Spleen (tissue), 11 donors: Measurements from ENCODE around the gene TRPT1. TPM values are rescaled to one million over a fixed set of nuclear protein-coding genes. Genes with fewer than 3 reads are reported as not detected.
A peak's percentile ranks its signal among the peaks of the same experiment; 100 is the strongest.

ENCODE experiments used
- DNase-seq: peaks from one replicate; pipeline ENCODE4 v3.0.0-alpha.2; 2020
- H3K27ac ChIP-seq, 8 donors: fragments of 200-600 bp; sonication (generic) in 7 of 8; 1 replicate in 4 of 8; 2 replicates in 4 of 8; pipeline versions ENCODE4 v1.5.0 to v1.8.0; 2016 to 2021; ENCODE audit warnings: inconsistent platforms in 4 of 8, mild to moderate bottlenecking in 4 of 8, moderate library complexity in 1 of 8
- H3K27me3 ChIP-seq, 7 donors: fragments of 200-600 bp; sonication (generic) in 6 of 7; replicated peaks in 1 of 7; 1 replicate in 4 of 7; 2 replicates in 3 of 7; pipeline versions ENCODE4 v1.5.0 to v1.8.0; 2016 to 2021; ENCODE audit warnings: inconsistent platforms in 3 of 7, mild to moderate bottlenecking in 1 of 7
- H3K36me3 ChIP-seq, 6 donors: fragments of 200-600 bp; sonication (generic) in 5 of 6; 1 replicate in 4 of 6; 2 replicates in 2 of 6; pipeline versions ENCODE4 v1.5.0 to v1.8.0; 2016 to 2021; ENCODE audit warnings: inconsistent platforms in 2 of 6
- H3K4me1 ChIP-seq, 6 donors: fragments of 200-600 bp; sonication (generic) in 5 of 6; 1 replicate in 3 of 6; 2 replicates in 3 of 6; pipeline versions ENCODE4 v1.5.0 to v1.8.0; 2016 to 2021; ENCODE audit warnings: inconsistent platforms in 3 of 6
- H3K4me3 ChIP-seq, 8 donors: fragments of 200-600 bp; sonication (generic) in 7 of 8; 1 replicate in 4 of 8; 2 replicates in 4 of 8; pipeline versions ENCODE4 v1.5.0 to v1.8.0; 2016 to 2021; ENCODE audit warnings: inconsistent platforms in 4 of 8, mild to moderate bottlenecking in 4 of 8, moderate library complexity in 2 of 8
- H3K9me3 ChIP-seq, 8 donors: fragments of 200-600 bp; sonication (generic) in 7 of 8; 1 replicate in 4 of 8; 2 replicates in 4 of 8; pipeline versions ENCODE4 v1.5.0 to v1.8.0; 2016 to 2021; ENCODE audit warnings: inconsistent platforms in 4 of 8
- POLR2A ChIP-seq, 3 donors: fragments of 450-650 bp; IDR thresholded peaks; one replicate each; pipeline ENCODE4 v1.5.1; 2017; ENCODE audit warnings: antibody characterized with exemption in 3 of 3, mild to moderate bottlenecking in 1 of 3
- POLR2AphosphoS5 ChIP-seq, 3 donors: sonication (generic); formaldehyde crosslinking; IDR thresholded peaks; one replicate each; pipeline ENCODE4 v1.5.1; 2017; ENCODE audit warnings: antibody characterized with exemption in 3 of 3
- WGBS, 5 donors: extraction: QIAGEN DNeasy Blood & Tissue Kit in 3 of 5; methylation state at CpG; one replicate each; pipeline versions ENCODE4 v1.1.5 to v1.1.7; 2013 to 2018; 5-methylcytosine and 5-hydroxymethylcytosine counted together
- intact Hi-C: fragments of 100-400 bp; cut with DNase I; formaldehyde crosslinking; loops from one replicate; pipeline ENCODE4 v1.15.0; 2023; ENCODE audit warnings: low total_unique reads
- polyA plus RNA-seq, 3 donors: library from polyadenylated mRNA; stranded (reverse); fragments of 200-250 nt; gene quantifications; one replicate each; pipeline ENCODE4 v1.2.1, GENCODE V29; 2013
- total RNA-seq, 7 donors: library from RNA; depleted of rRNA in 3 of 7; stranded (reverse); fragments of >200 nt in 3 of 7; fragmentation: NEBNext Ultra II Directional in 4 of 7; extraction: Animal tissue kit (Norgen Biotek cat#: 25700) in 4 of 7; gene quantifications; one replicate each; pipeline versions ENCODE4 v1.1.0 to v1.2.1, GENCODE V29; 2016 to 2021
- TF ChIP-seq, protein P1 (sequence below), 11 experiments: fragments of 200-600 bp in 7 of 11; fragments of 450-650 bp in 4 of 11; sonication (generic) in 4 of 11; IDR thresholded peaks in 8 of 11; conservative IDR thresholded peaks in 3 of 11; 1 replicate in 7 of 11; 2 replicates in 4 of 11; pipeline versions ENCODE4 v1.4.0 to v1.8.0; 2016 to 2021; ENCODE audit warnings: antibody characterized with exemption in 11 of 11, inconsistent platforms in 4 of 11, mild to moderate bottlenecking in 1 of 11
- donor health status: healthy with polysubstance abuse.
- donor health status: DM: no; HTN: no; CAD: no; lungs with moderate emphysema.
- donor health status: DM: no; HTN: no; CAD: no.
- donor health status: Bipolar disorder and iron deficiency.
- donor health status: healthy.
- donor health status: DM: no; HTN: no; CAD: no.
- donor health status: DM: yes; HTN: yes; CAD: no.

TRPT1 gene
- total and polyA plus RNA-seq, 10 donors = 34.2 to 74.0 (median 46.4) TPM

DNA sequence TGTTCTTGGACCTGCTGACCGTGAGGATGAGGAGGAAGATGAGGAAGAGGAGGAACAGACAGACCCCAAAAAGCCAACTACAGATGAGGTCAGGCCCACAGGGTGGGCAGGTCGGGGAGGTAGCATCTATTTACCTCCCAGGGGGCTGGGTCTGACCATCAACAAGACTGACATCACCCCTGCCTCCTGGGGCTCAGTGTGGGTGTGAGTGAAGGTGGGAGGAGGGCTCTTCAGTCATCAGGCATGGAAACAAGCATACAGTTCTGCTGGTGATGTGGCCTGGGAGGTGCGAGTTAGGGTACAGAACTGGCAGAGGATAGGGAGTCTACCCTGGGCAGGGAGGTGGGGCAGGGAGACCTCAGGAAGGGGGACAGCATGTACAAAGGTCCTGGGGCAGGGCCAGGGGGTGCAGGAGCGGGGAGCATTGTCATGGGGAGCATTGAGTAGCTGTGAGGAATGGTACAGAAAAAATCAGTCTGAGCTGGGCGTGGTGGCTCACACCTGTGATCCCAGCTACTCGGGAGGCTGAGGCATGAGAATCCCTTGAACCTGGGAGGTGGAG is 34.2 kb upstream of the TRPT1 start:
- 89 to 95% (median 91%) methylated on average over 6 of the region's 6 CpGs for WGBS, 5 donors

DNA sequence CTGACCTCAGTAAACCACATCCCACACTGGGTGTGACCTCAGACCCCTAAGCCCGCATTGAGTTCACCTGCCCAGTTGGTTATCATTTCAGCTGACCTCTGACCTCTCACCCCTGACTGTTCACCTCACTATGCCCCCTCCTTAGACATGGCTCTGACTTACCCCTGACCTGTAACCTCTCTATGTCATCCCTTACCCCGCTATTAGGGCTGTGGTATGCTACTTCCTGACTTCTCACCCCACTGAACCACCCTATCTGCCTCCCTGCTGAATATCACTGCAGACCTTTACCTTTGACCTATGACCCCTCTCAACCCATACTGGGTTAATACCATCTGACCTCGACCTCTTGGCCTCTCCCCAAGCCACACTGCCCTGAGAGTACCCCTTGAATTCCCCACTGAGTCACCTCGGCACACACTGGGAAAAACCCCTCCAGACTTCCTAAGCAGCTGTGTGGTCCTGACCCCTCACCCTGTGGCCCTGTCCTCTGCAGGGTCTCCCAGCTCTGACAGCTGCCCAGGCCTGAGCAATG is 33.6 kb upstream of the TRPT1 start:
- DNase-seq = no peak
- H3K27ac ChIP-seq = no peak overlapping the region
- no peaks in the 10 kb centered on the region for H3K27me3 ChIP-seq
- WGBS, 5 donors = 63 to 84% (median 77%) methylated on average over 4 of the region's 4 CpGs
- no peaks in the 10 kb centered on the region for H3K9me3 ChIP-seq
- TF ChIP-seq POLR2A (IDR thresholded peaks at IDR 0.05) (no peak), POLR2AphosphoS5 (IDR thresholded peaks at IDR 0.05) (no peak)
- TF ChIP-seq, protein P1, sequence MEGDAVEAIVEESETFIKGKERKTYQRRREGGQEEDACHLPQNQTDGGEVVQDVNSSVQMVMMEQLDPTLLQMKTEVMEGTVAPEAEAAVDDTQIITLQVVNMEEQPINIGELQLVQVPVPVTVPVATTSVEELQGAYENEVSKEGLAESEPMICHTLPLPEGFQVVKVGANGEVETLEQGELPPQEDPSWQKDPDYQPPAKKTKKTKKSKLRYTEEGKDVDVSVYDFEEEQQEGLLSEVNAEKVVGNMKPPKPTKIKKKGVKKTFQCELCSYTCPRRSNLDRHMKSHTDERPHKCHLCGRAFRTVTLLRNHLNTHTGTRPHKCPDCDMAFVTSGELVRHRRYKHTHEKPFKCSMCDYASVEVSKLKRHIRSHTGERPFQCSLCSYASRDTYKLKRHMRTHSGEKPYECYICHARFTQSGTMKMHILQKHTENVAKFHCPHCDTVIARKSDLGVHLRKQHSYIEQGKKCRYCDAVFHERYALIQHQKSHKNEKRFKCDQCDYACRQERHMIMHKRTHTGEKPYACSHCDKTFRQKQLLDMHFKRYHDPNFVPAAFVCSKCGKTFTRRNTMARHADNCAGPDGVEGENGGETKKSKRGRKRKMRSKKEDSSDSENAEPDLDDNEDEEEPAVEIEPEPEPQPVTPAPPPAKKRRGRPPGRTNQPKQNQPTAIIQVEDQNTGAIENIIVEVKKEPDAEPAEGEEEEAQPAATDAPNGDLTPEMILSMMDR (IDR thresholded peaks at IDR 0.05 in 8 of 11, conservative IDR thresholded peaks at IDR 0.05 in 3 of 11) = no peak
- H3K4me3 ChIP-seq = no peak overlapping the region
- intact Hi-C loops = no loop called here
- peaks cover 0 to 10% (median 3%) of the 10 kb centered on the region in 6 donors for H3K4me1 ChIP-seq
- H3K36me3 ChIP-seq = peaks cover 0 to 100% (median 68%) of the 10 kb centered on the region in 6 donors

More for the DNA sequence above, 34.2 kb upstream of the TRPT1 start:
- H3K4me3 ChIP-seq = no peak overlapping the region
- H3K27ac ChIP-seq = no peak overlapping the region
- no peaks in the 10 kb centered on the region for H3K27me3 ChIP-seq
- intact Hi-C loops = no loop called here
- no peak for DNase-seq
- TF ChIP-seq, protein P1 (IDR thresholded peaks at IDR 0.05 in 8 of 11, conservative IDR thresholded peaks at IDR 0.05 in 3 of 11) = no peak
- no peak for TF ChIP-seq POLR2AphosphoS5 (IDR thresholded peaks at IDR 0.05)
- TF ChIP-seq POLR2A (IDR thresholded peaks at IDR 0.05) = no peak
- H3K4me1 ChIP-seq = peaks cover 0 to 7% (median 2%) of the 10 kb centered on the region in 6 donors
- no peaks in the 10 kb centered on the region for H3K9me3 ChIP-seq
- peaks cover 0 to 100% (median 71%) of the 10 kb centered on the region in 6 donors for H3K36me3 ChIP-seq

DNA sequence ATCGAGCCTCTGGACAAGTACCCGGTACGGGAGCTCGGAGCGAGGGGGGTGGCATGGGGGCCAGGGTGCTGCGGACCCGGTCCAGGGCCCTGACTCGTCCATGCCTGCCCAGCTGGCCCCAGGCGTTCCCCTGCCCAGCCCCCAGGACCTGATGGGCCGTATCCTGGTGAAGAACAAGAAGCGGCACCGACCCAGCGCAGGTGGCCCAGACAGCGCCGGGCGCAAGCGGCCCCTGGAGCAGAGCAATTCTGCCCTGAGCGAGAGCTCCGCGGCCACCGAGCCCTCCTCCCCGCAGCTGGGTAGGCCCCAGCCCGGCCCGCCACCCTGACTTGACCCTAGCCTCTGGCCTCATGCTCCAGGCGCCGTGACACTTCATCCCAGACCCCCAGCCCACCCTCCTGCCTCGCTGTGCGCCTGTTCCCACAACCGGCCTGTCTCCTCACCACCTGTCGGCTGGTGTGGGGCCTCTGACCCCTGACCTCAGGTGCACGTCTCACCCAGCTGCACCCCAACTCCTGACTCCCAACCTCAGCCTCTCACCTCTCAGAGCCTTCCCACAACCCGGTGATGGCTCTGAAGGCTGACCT is 33.1 kb upstream of the TRPT1 start:
- Histone ChIP-seq H3K36me3 (peaks cover 0 to 100% (median 65%) of the 10 kb centered on the region in 6 donors), H3K9me3 (no peaks in the 10 kb centered on the region), H3K27me3 (no peaks in the 10 kb centered on the region), H3K4me1 (peaks cover 0 to 16% (median 5%) of the 10 kb centered on the region in 6 donors), H3K27ac (no peak overlapping the region), H3K4me3 (no peak overlapping the region)
- DNase-seq = peak; percentile 73
- 91 to 97% (median 94%) methylated on average over 18 to 32 of the region's 32 CpGs for WGBS, 5 donors
- TF ChIP-seq POLR2AphosphoS5 (IDR thresholded peaks at IDR 0.05) (peak in 1 of 3 donors; percentile 7), POLR2A (IDR thresholded peaks at IDR 0.05) (no peak)
- intact Hi-C loops = no loop called here

DNA sequence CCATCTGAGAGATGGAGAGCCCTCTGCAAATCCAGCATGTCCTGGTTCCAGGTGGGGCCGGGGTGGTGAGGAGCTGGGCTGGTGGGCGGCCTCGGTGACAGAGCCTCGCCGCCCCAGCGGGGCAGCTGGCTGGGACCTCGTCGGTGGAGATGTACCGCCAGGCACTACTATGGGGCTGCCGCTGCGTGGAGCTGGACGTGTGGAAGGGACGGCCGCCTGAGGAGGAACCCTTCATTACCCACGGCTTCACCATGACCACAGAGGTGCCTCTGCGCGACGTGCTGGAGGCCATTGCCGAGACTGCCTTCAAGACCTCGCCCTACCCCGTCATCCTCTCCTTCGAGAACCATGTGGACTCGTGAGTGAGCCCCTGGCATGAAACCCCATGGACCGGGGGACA is 32.4 kb upstream of the TRPT1 start:
- Histone ChIP-seq H3K4me3 (no peak overlapping the region), H3K4me1 (peaks cover 0 to 23% (median 10%) of the 10 kb centered on the region in 6 donors), H3K27ac (no peak overlapping the region), H3K36me3 (peaks cover 0 to 93% (median 58%) of the 10 kb centered on the region in 6 donors), H3K27me3 (no peaks in the 10 kb centered on the region), H3K9me3 (no peaks in the 10 kb centered on the region)
- 84 to 93% (median 90%) methylated on average over 9 to 24 of the region's 24 CpGs for WGBS, 5 donors
- no peak for TF ChIP-seq POLR2A (IDR thresholded peaks at IDR 0.05)
- no peak for TF ChIP-seq POLR2AphosphoS5 (IDR thresholded peaks at IDR 0.05)
- TF ChIP-seq, protein P1 (IDR thresholded peaks at IDR 0.05 in 8 of 11, conservative IDR thresholded peaks at IDR 0.05 in 3 of 11) = no peak
- intact Hi-C loops = no loop called here
- no peak for DNase-seq
